ENCODE data around the gene SHISA8. TPM values are rescaled to one million over a fixed set of nuclear protein-coding genes. Genes with fewer than 3 reads are reported as not detected.
A peak's percentile ranks its signal among the peaks of the same experiment; 100 is the strongest.

SHISA8 gene
- total RNA-seq, 6 donors from 2014 or later: 0.17 TPM; not detected in 5

DNA sequence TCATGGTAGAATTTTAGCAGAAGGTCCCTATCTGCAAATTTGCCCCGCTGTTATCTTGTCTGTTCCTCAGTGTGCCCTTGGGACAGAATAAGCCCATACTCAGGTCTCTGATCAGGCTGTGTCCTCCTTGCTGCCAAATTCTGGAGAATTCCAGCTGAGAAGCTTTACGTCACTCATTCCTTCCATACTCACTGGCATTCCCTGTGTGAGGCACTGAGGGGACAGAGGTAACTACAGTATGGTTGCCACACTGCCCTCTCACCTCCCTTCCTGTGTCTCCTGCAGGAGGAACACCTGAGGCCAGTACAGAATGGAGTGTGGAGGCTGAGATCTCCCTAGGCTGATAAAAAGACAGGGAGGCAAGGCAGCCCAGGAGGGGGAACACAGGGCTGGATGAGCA is 31.5 kb downstream of the SHISA8 start:
- no peak overlapping the region for H3K27ac ChIP-seq
- TF ChIP-seq EP300 (IDR thresholded peaks at IDR 0.05) (no peak), POLR2AphosphoS5 (IDR thresholded peaks at IDR 0.05) (no peak), POLR2A (IDR thresholded peaks at IDR 0.05) (no peak), CTCF (IDR thresholded peaks at IDR 0.05) (no peak)
- DNase-seq: no peak
- H3K4me1 ChIP-seq: no peaks in the 10 kb centered on the region
- no peak for ATAC-seq (ENCODE audit: low FRiP score in 2 of 2)
- 96 to 98% methylated on average over 2 of the region's 2 CpGs for WGBS, 2 donors
- peaks cover 26 to 99% (median 92%) of the 10 kb centered on the region in 4 donors for H3K36me3 ChIP-seq
- H3K9me3 ChIP-seq: no peaks in the 10 kb centered on the region
- no peak overlapping the region for H3K4me3 ChIP-seq
- H3K27me3 ChIP-seq: no peaks in the 10 kb centered on the region

GRCh38 chr22:41880653-41881052 is 34.2 kb downstream of the SHISA8 start:
- ATAC-seq (ENCODE audit: low FRiP score in 2 of 2) (no peak), DNase-seq (peak in 1 of 2 donors; percentile 78)
- H3K36me3 ChIP-seq: peaks cover 26 to 99% (median 90%) of the 10 kb centered on the region in 4 donors
- no peak overlapping the region for H3K4me3 ChIP-seq
- H3K27me3 ChIP-seq: no peaks in the 10 kb centered on the region
- TF ChIP-seq CTCF (IDR thresholded peaks at IDR 0.05) (no peak), POLR2AphosphoS5 (IDR thresholded peaks at IDR 0.05) (no peak), POLR2A (IDR thresholded peaks at IDR 0.05) (no peak), EP300 (IDR thresholded peaks at IDR 0.05) (no peak)
- H3K4me1 ChIP-seq: no peaks in the 10 kb centered on the region
- H3K9me3 ChIP-seq: no peaks in the 10 kb centered on the region
- 94 to 96% methylated on average over 11 to 15 of the region's 16 CpGs for WGBS, 2 donors
- H3K27ac ChIP-seq: no peak overlapping the region

DNA sequence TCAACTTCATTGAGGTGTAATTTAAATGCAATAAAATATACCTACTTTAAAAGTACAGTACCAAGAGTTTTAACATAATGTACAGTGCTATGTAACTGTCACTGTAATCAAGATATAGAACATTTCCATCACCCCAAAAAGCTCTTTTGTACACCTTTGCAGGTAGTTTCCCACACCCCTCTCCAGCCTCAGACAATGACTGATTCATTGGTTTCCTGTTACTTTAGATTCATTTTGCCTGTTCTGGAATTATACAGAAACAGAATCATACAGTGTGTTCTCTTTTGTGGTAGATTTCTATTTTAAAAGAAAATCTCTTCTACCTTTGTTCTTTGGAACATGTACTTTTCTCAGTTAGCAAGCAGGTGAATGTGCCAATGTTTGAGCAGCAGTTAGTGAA is 38.2 kb downstream of the SHISA8 start:
- H3K36me3 ChIP-seq: peaks cover 28 to 99% (median 75%) of the 10 kb centered on the region in 4 donors
- no peak overlapping the region for H3K27ac ChIP-seq
- ATAC-seq (ENCODE audit: low FRiP score in 2 of 2) (no peak), DNase-seq (no peak)
- H3K9me3 ChIP-seq: no peaks in the 10 kb centered on the region
- no peak for TF ChIP-seq POLR2A (IDR thresholded peaks at IDR 0.05)
- no peak for TF ChIP-seq POLR2AphosphoS5 (IDR thresholded peaks at IDR 0.05)
- no peak for TF ChIP-seq EP300 (IDR thresholded peaks at IDR 0.05)
- TF ChIP-seq CTCF (IDR thresholded peaks at IDR 0.05): no peak
- no peak overlapping the region for H3K4me3 ChIP-seq
- H3K4me1 ChIP-seq: no peaks in the 10 kb centered on the region
- no peaks in the 10 kb centered on the region for H3K27me3 ChIP-seq

DNA sequence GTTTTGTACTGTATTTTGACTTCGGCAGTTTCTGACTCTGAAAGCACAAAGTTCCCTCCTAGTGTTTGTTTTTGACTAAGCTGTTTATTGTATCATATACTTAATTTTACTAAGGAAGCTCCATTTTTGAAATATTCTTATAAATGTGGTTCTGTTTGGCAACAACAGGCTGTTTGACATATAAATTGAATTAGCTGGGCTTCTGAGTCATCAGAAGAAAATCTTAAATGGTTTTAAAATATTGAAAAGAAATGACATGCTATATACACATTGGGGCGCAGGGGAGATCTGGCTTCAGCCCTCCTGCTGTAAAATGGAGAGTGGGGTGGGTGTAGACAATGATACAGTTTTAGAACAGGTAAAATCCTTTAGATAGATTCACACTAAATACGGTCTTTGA is 38.6 kb downstream of the SHISA8 start:
- no peak overlapping the region for H3K4me3 ChIP-seq
- no peaks in the 10 kb centered on the region for H3K9me3 ChIP-seq
- no peaks in the 10 kb centered on the region for H3K27me3 ChIP-seq
- DNase-seq (no peak), ATAC-seq (ENCODE audit: low FRiP score in 2 of 2) (no peak)
- WGBS, 2 donors: 94 to 97% methylated on average over 3 of the region's 3 CpGs
- H3K27ac ChIP-seq: no peak overlapping the region
- H3K4me1 ChIP-seq: no peaks in the 10 kb centered on the region
- TF ChIP-seq POLR2AphosphoS5 (IDR thresholded peaks at IDR 0.05) (no peak), POLR2A (IDR thresholded peaks at IDR 0.05) (no peak), EP300 (IDR thresholded peaks at IDR 0.05) (no peak)
- H3K36me3 ChIP-seq: peaks cover 28 to 99% (median 75%) of the 10 kb centered on the region in 4 donors

DNA sequence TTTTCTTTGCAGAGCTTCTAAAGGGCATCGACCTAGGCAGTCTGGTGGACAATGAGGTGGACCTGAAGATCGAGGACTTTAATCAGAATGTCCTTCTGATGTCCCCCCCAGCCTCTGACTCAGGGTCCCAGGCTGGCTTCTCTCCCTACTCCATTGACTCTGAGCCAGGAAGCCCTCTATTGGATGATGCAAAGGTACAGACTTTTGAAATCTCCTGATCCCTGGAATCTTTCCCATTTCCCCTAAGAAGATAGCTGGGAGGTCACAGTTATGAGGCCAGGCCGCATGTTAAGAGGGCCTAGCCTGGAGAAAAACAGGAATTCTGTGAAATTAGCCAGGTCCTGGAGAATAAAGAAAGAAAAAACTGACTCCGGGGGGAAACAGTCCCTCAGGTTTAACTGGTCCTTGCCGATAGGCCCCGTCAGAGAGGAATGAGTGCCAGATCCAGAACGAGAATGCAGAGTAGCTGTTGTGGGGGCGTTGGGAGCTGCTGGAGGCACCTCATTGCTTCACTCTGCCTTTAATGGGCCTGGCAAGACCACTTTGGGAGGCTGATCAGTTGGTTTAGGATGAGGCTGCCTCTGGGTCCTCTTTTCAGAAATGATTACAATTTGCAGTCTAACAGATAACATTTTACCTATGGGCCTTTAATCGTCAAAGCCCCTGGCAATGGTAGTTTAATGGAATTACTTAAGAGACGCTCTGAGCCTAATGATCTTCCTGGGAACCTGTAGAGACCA is 39.2 kb downstream of the SHISA8 start:
- H3K4me3 ChIP-seq: no peak overlapping the region
- WGBS, 2 donors: 87 to 90% methylated on average over 10 of the region's 10 CpGs
- H3K27me3 ChIP-seq: no peaks in the 10 kb centered on the region
- ATAC-seq (ENCODE audit: low FRiP score in 2 of 2) (no peak), DNase-seq (no peak)
- TF ChIP-seq POLR2AphosphoS5 (IDR thresholded peaks at IDR 0.05): no peak
- no peak for TF ChIP-seq POLR2A (IDR thresholded peaks at IDR 0.05)
- no peak for TF ChIP-seq CTCF (IDR thresholded peaks at IDR 0.05)
- no peak for TF ChIP-seq EP300 (IDR thresholded peaks at IDR 0.05)
- H3K36me3 ChIP-seq: peaks cover 22 to 99% (median 75%) of the 10 kb centered on the region in 4 donors
- H3K9me3 ChIP-seq: no peaks in the 10 kb centered on the region
- H3K4me1 ChIP-seq: no peaks in the 10 kb centered on the region
- no peak overlapping the region for H3K27ac ChIP-seq

Data from upper lobe of left lung (tissue), 6 donors.